ENCODE results near the gene EIF4A2.
A peak's percentile ranks its signal among the peaks of the same experiment; 100 is the strongest.

EIF4A2 gene

GRCh38 chr3:186826976-186827857, 43.8 kb downstream of the EIF4A2 start:
- peaks cover 9% of the 10 kb centered on the region for H3K4me1 ChIP-seq
- H3K27ac ChIP-seq = peak overlapping the region; percentile 60
- peak overlapping the region; percentile 99 for H2AFZ ChIP-seq
- H3K4me2 ChIP-seq (ENCODE audit: low read length) = peak overlapping the region; percentile 83
- H3K4me3 ChIP-seq (ENCODE audit: low read depth, low read length) = peak overlapping the region; percentile 67
- H3K9me3 ChIP-seq (ENCODE audit: control insufficient read depth, low read length) = no peaks in the 10 kb centered on the region
- H3K27me3 ChIP-seq (ENCODE audit: control insufficient read depth, insufficient read depth, low read length) = no peaks in the 10 kb centered on the region
- no peak for TF ChIP-seq CTCF (IDR thresholded peaks at IDR 0.05)
- H3K79me2 ChIP-seq = no peaks in the 10 kb centered on the region
- H3K9ac ChIP-seq = peak overlapping the region; percentile 64
- H3K36me3 ChIP-seq (ENCODE audit: control insufficient read depth, insufficient read depth, low read length) = no peaks in the 10 kb centered on the region

- no peak overlapping the region for H3K27ac ChIP-seq
- no peak overlapping the region for H3K9ac ChIP-seq
- H3K9me3 ChIP-seq (ENCODE audit: control insufficient read depth, low read length) = no peaks in the 10 kb centered on the region
- H3K4me1 ChIP-seq = peaks cover 9% of the 10 kb centered on the region
- H3K27me3 ChIP-seq (ENCODE audit: control insufficient read depth, insufficient read depth, low read length) = no peaks in the 10 kb centered on the region
- H3K79me2 ChIP-seq = no peaks in the 10 kb centered on the region
- TF ChIP-seq CTCF (IDR thresholded peaks at IDR 0.05) = no peak
- no peak overlapping the region for H2AFZ ChIP-seq
- H3K4me2 ChIP-seq (ENCODE audit: low read length) = no peak overlapping the region
- no peaks in the 10 kb centered on the region for H3K36me3 ChIP-seq (ENCODE audit: control insufficient read depth, insufficient read depth, low read length)
- no peak overlapping the region for H3K4me3 ChIP-seq (ENCODE audit: low read depth, low read length)
These were observed 45.0 kb downstream of the EIF4A2 start for GRCh38 chr3:186828340-186828739.

- Histone ChIP-seq H3K79me2 (no peaks in the 10 kb centered on the region), H3K4me2 (ENCODE audit: low read length) (no peak overlapping the region), H3K4me3 (ENCODE audit: low read depth, low read length) (no peak overlapping the region), H3K36me3 (ENCODE audit: control insufficient read depth, insufficient read depth, low read length) (no peaks in the 10 kb centered on the region), H3K9me3 (ENCODE audit: control insufficient read depth, low read length) (no peaks in the 10 kb centered on the region), H3K27ac (no peak overlapping the region), H3K4me1 (no peaks in the 10 kb centered on the region), H3K27me3 (ENCODE audit: control insufficient read depth, insufficient read depth, low read length) (no peaks in the 10 kb centered on the region), H3K9ac (no peak overlapping the region), H2AFZ (no peak overlapping the region)
- TF ChIP-seq CTCF (IDR thresholded peaks at IDR 0.05) = no peak
These were observed 48.4 kb downstream of the EIF4A2 start for GRCh38 chr3:186831798-186832197.

- H3K4me1 ChIP-seq = no peaks in the 10 kb centered on the region
- TF ChIP-seq CTCF (IDR thresholded peaks at IDR 0.05) = no peak
- H3K27ac ChIP-seq = no peak overlapping the region
- H2AFZ ChIP-seq = no peak overlapping the region
- no peaks in the 10 kb centered on the region for H3K79me2 ChIP-seq
- H3K36me3 ChIP-seq (ENCODE audit: control insufficient read depth, insufficient read depth, low read length) = no peaks in the 10 kb centered on the region
- no peak overlapping the region for H3K4me3 ChIP-seq (ENCODE audit: low read depth, low read length)
- H3K4me2 ChIP-seq (ENCODE audit: low read length) = no peak overlapping the region
- H3K27me3 ChIP-seq (ENCODE audit: control insufficient read depth, insufficient read depth, low read length) = no peaks in the 10 kb centered on the region
- H3K9me3 ChIP-seq (ENCODE audit: control insufficient read depth, low read length) = no peaks in the 10 kb centered on the region
- H3K9ac ChIP-seq = no peak overlapping the region
These were observed 48.9 kb downstream of the EIF4A2 start for GRCh38 chr3:186832276-186832675.
